Measurements from ENCODE around the gene LENG1. TPM values are rescaled to one million over a fixed set of nuclear protein-coding genes. Genes with fewer than 3 reads are reported as not detected.

Gene LENG1
- total and polyA plus RNA-seq, 12 donors: 5.0 to 22.0 (median 9.7) TPM

- DNase-seq: peak; percentile 100
- intact Hi-C loops (cut with DNase I): no loop called here
- H3K27ac ChIP-seq: peak overlapping the region; percentile 94 to 100 (median 99)
- 0% methylated on average over 9 to 65 of the region's 65 CpGs for WGBS, 4 donors
- no peaks in the 10 kb centered on the region for H3K9me3 ChIP-seq (replicated peaks in 1 of 3)
- peaks cover 32 to 34% of the 10 kb centered on the region in 2 donors for H3K4me1 ChIP-seq (replicated peaks in 1 of 2)
- no peaks in the 10 kb centered on the region for H3K27me3 ChIP-seq
- H3K4me3 ChIP-seq: peak overlapping the region in 3 of 4 donors; percentile 8 to 83 (median 14)
- H3K36me3 ChIP-seq (replicated peaks in 1 of 2): peaks cover 0 to 28% of the 10 kb centered on the region in 2 donors
- TF ChIP-seq CTCF (IDR thresholded peaks at IDR 0.05): no peak
- TF ChIP-seq POLR2A (IDR thresholded peaks at IDR 0.05): peak; percentile 73 to 86
Observed at GRCh38 chr19:54189735-54190502, 30.4 kb upstream of the LENG1 start.

- DNase-seq: no peak
- Histone ChIP-seq H3K27me3 (no peaks in the 10 kb centered on the region), H3K4me3 (peak within 1 kb of the TSS; percentile 31 to 83 (median 60)), H3K27ac (peak within 1 kb of the TSS; percentile 94 to 100 (median 99)), H3K4me1 (replicated peaks in 1 of 2) (peaks cover 32 to 34% of the 10 kb centered on the region in 2 donors), H3K9me3 (replicated peaks in 1 of 3) (no peaks in the 10 kb centered on the region), H3K36me3 (replicated peaks in 1 of 2) (peaks cover 0 to 21% of the 10 kb centered on the region in 2 donors)
- 0 to 1% (median 0%) methylated on average over 15 to 64 of the region's 64 CpGs for WGBS, 4 donors
- intact Hi-C loops (cut with DNase I): no loop called here
- TF ChIP-seq CTCF (IDR thresholded peaks at IDR 0.05) (peak in 3 of 6 experiments; percentile 17 to 48 (median 44)), POLR2A (IDR thresholded peaks at IDR 0.05) (peak; percentile 38 to 67)
Observed at GRCh38 chr19:54189145-54189734, 29.7 kb upstream of the LENG1 start, which contains the start of gene MBOAT7. MBOAT7 (minus strand) TSS chr19:54189580; CDS start chr19:54188508, 1,072 bp downstream.

- Histone ChIP-seq H3K4me1 (replicated peaks in 1 of 2) (peaks cover 32 to 34% of the 10 kb centered on the region in 2 donors), H3K27ac (peak overlapping the region; percentile 91 to 100 (median 99)), H3K36me3 (replicated peaks in 1 of 2) (peaks cover 0 to 19% of the 10 kb centered on the region in 2 donors), H3K27me3 (no peaks in the 10 kb centered on the region), H3K9me3 (replicated peaks in 1 of 3) (no peaks in the 10 kb centered on the region), H3K4me3 (peak overlapping the region in 3 of 4 donors; percentile 57 to 81 (median 64))
- intact Hi-C loops (cut with DNase I): no loop called here
- peak in 6 of 7 donors; percentile 71 to 90 (median 78) for DNase-seq
- WGBS, 4 donors: 7 to 15% (median 11%) methylated on average over 8 to 12 of the region's 12 CpGs
- TF ChIP-seq CTCF (IDR thresholded peaks at IDR 0.05) (no peak), POLR2A (IDR thresholded peaks at IDR 0.05) (no peak)
Observed at GRCh38 chr19:54188215-54188871, 28.8 kb upstream of the LENG1 start.

GRCh38 chr19:54186934-54187381 lies 27.4 kb upstream of the LENG1 start:
- no peak for TF ChIP-seq CTCF (IDR thresholded peaks at IDR 0.05)
- TF ChIP-seq POLR2A (IDR thresholded peaks at IDR 0.05): peak; percentile 26 to 65
- intact Hi-C loops (cut with DNase I): no loop called here
- H3K36me3 ChIP-seq (replicated peaks in 1 of 2): peaks cover 0 to 19% of the 10 kb centered on the region in 2 donors

More at GRCh38 chr19:54186934-54187381, 27.4 kb upstream of the LENG1 start:
- Histone ChIP-seq H3K4me1 (replicated peaks in 1 of 2) (peaks cover 26 to 27% of the 10 kb centered on the region in 2 donors), H3K27ac (peak overlapping the region; percentile 56 to 99 (median 83)), H3K4me3 (peak overlapping the region in 1 of 4 donors; percentile 81), H3K9me3 (replicated peaks in 1 of 3) (no peaks in the 10 kb centered on the region), H3K27me3 (no peaks in the 10 kb centered on the region)
- WGBS, 4 donors: 47 to 62% (median 54%) methylated on average over 11 of the region's 11 CpGs
- DNase-seq: peak; percentile 65 to 92 (median 81)
